Stimulated activated naive CD8-positive, alpha-beta T cell treated with anti-CD3 and anti-CD28 coated beads, Interleukin-15, amount 100 ng/mL, for 72 hours (primary cell): Measurements from ENCODE around the gene OR51B5.
"Not testable (repeated sequence)": the region's sequence is repeated elsewhere in the genome, so short reads cannot be mapped to it uniquely, and the experiment has no call there.

Source experiments
- ATAC-seq: fragments of 150-1000 bp; cut with Tn5 transposase; 2 replicates; pipeline ENCODE4 v1.10.0; 2021; ENCODE audit warnings: mild to moderate bottlenecking, moderate library complexity
- DNase-seq, 2 donors: peaks; one replicate each; pipeline ENCODE4 v3.0.0; 2021 to 2022
- H3K27ac Mint-ChIP-seq, 2 donors: one replicate each; pipeline ENCODE4 v1.8.0; 2022; ENCODE audit warnings: mild to moderate bottlenecking in 2 of 2, mixed read lengths in 2 of 2, moderate library complexity in 2 of 2
- H3K27me3 Mint-ChIP-seq: one replicate; pipeline ENCODE4 v1.8.0; 2022; ENCODE audit warnings: mixed read lengths
- H3K4me1 Mint-ChIP-seq: one replicate; pipeline ENCODE4 v1.8.0; 2022; ENCODE audit warnings: mild to moderate bottlenecking, mixed read lengths
- H3K4me3 Mint-ChIP-seq, 2 donors: one replicate each; pipeline ENCODE4 v1.8.0; 2022; ENCODE audit warnings: mild to moderate bottlenecking in 2 of 2, mixed read lengths in 2 of 2, moderate library complexity in 1 of 2
- H3K9me3 Mint-ChIP-seq, 2 donors: one replicate each; pipeline ENCODE4 v1.8.0; 2022; ENCODE audit warnings: mixed read lengths in 2 of 2

The OR51B5 gene

GRCh38 chr11:5298451-5298850, 44.9 kb downstream of the OR51B5 start:
- Mint-ChIP-seq H3K4me1 (no peaks in the 10 kb centered on the region), H3K27ac (no peak overlapping the region), H3K4me3 (no peak overlapping the region), H3K27me3 (no peaks in the 10 kb centered on the region), H3K9me3 (no peaks in the 10 kb centered on the region)
- ATAC-seq (no peak), DNase-seq (no peak)

- Mint-ChIP-seq H3K27ac (no peak overlapping the region), H3K9me3 (no peaks in the 10 kb centered on the region), H3K27me3 (no peaks in the 10 kb centered on the region), H3K4me3 (no peak overlapping the region), H3K4me1 (no peaks in the 10 kb centered on the region)
- ATAC-seq = no peak
- no peak for DNase-seq
These were observed 45.5 kb downstream of the OR51B5 start for GRCh38 chr11:5297721-5298323.

GRCh38 chr11:5294342-5294995, 48.9 kb downstream of the OR51B5 start:
- H3K27me3 Mint-ChIP-seq, H3K4me3 Mint-ChIP-seq, H3K27ac Mint-ChIP-seq, H3K4me1 Mint-ChIP-seq, ATAC-seq, DNase-seq, H3K9me3 Mint-ChIP-seq: not testable (repeated sequence)

- no peak for DNase-seq
- Mint-ChIP-seq H3K4me1 (no peaks in the 10 kb centered on the region), H3K27me3 (no peaks in the 10 kb centered on the region), H3K4me3 (no peak overlapping the region), H3K9me3 (no peaks in the 10 kb centered on the region), H3K27ac (no peak overlapping the region)
- no peak for ATAC-seq
These were observed 50.3 kb downstream of the OR51B5 start for GRCh38 chr11:5293028-5293427.
